Upper lobe of right lung (tissue), 1 donor: ENCODE results near the gene SUPT4H1. TPM values are rescaled to one million over a fixed set of nuclear protein-coding genes. Genes with fewer than 3 reads are reported as not detected.

Experiments used
- ATAC-seq: fragments of 200-7000 bp; cut with Tn5 transposase; one replicate; pipeline ENCODE4 v1.9.1; 2020; ENCODE audit warnings: mild to moderate bottlenecking, moderate library complexity
- DNase-seq: peaks from one replicate; pipeline ENCODE4 v3.0.0-alpha.2; 2020
- H3K27ac ChIP-seq: fragments of 200-600 bp; one replicate; pipeline ENCODE4 v1.8.0; 2022
- H3K27me3 ChIP-seq: fragments of 200-600 bp; one replicate; pipeline ENCODE4 v1.8.0; 2022; ENCODE audit warnings: mild to moderate bottlenecking
- H3K36me3 ChIP-seq: fragments of 200-600 bp; one replicate; pipeline ENCODE4 v1.8.0; 2022
- H3K4me1 ChIP-seq: fragments of 200-600 bp; one replicate; pipeline ENCODE4 v1.8.0; 2022
- H3K4me3 ChIP-seq: fragments of 200-600 bp; one replicate; pipeline ENCODE4 v1.8.0; 2022; ENCODE audit warnings: mild to moderate bottlenecking
- H3K9me3 ChIP-seq: fragments of 200-600 bp; one replicate; pipeline ENCODE4 v1.8.0; 2022
- CTCF ChIP-seq: fragments of 200-600 bp; IDR thresholded peaks from one replicate; pipeline ENCODE4 v1.8.0; 2022; ENCODE audit warnings: antibody characterized with exemption
- intact Hi-C: fragments of 100-400 bp; cut with DNase I; formaldehyde crosslinking; loops from one replicate; pipeline ENCODE4 v1.11.0; 2022
- total RNA-seq: library from RNA; stranded (reverse); fragmentation: NEBNext Ultra II Directional; extraction: Animal tissue kit (Norgen Biotek cat#: 25700); gene quantifications from one replicate; pipeline ENCODE4 v1.2.1, GENCODE V29; 2021
- donor health status: DM: no; HTN: yes; CAD: no; lungs with severe emphysema.

The SUPT4H1 gene
- total RNA-seq, 1 donor from 2014 or later: 82.4 TPM

- ATAC-seq: no peak
- H3K9me3 ChIP-seq: no peaks in the 10 kb centered on the region
- no peak for TF ChIP-seq CTCF
- H3K36me3 ChIP-seq: no peaks in the 10 kb centered on the region
- no peak overlapping the region for H3K27ac ChIP-seq
- intact Hi-C loops: no loop called here
- DNase-seq: no peak
- H3K27me3 ChIP-seq: no peaks in the 10 kb centered on the region
- H3K4me1 ChIP-seq: no peaks in the 10 kb centered on the region
- no peak overlapping the region for H3K4me3 ChIP-seq
Measured at GRCh38 chr17:58365185-58365979, 13.4 kb upstream of the SUPT4H1 start.

GRCh38 chr17:58364270-58364942 is 12.4 kb upstream of the SUPT4H1 start:
- Histone ChIP-seq H3K9me3 (no peaks in the 10 kb centered on the region), H3K27me3 (no peaks in the 10 kb centered on the region), H3K4me3 (no peak overlapping the region), H3K4me1 (no peaks in the 10 kb centered on the region), H3K36me3 (no peaks in the 10 kb centered on the region), H3K27ac (no peak overlapping the region)
- intact Hi-C loops: no loop called here
- ATAC-seq (no peak), DNase-seq (no peak)
- no peak for TF ChIP-seq CTCF

GRCh38 chr17:58363457-58364185 is 11.6 kb upstream of the SUPT4H1 start:
- Histone ChIP-seq H3K4me3 (no peak overlapping the region), H3K9me3 (no peaks in the 10 kb centered on the region), H3K27ac (no peak overlapping the region), H3K4me1 (no peaks in the 10 kb centered on the region), H3K27me3 (no peaks in the 10 kb centered on the region), H3K36me3 (no peaks in the 10 kb centered on the region)
- intact Hi-C loops: no loop called here
- DNase-seq (no peak), ATAC-seq (no peak)
- TF ChIP-seq CTCF: no peak

- intact Hi-C loops: no loop called here
- TF ChIP-seq CTCF: no peak
- DNase-seq (no peak), ATAC-seq (no peak)
- Histone ChIP-seq H3K4me3 (no peak overlapping the region), H3K9me3 (no peaks in the 10 kb centered on the region), H3K27me3 (no peaks in the 10 kb centered on the region), H3K27ac (no peak overlapping the region), H3K36me3 (peaks cover 7% of the 10 kb centered on the region), H3K4me1 (no peaks in the 10 kb centered on the region)
Measured at GRCh38 chr17:58362368-58363014, 10.5 kb upstream of the SUPT4H1 start.

- TF ChIP-seq CTCF: no peak
- H3K36me3 ChIP-seq: peaks cover 7% of the 10 kb centered on the region
- intact Hi-C loops: no loop called here
- H3K4me1 ChIP-seq: no peaks in the 10 kb centered on the region
- no peaks in the 10 kb centered on the region for H3K27me3 ChIP-seq
- no peak overlapping the region for H3K4me3 ChIP-seq
- H3K9me3 ChIP-seq: no peaks in the 10 kb centered on the region
- no peak for DNase-seq
- no peak overlapping the region for H3K27ac ChIP-seq
- ATAC-seq: no peak
Measured at GRCh38 chr17:58360296-58361063, 8.5 kb upstream of the SUPT4H1 start.
